NAMALWA (cell line): ENCODE measurements around the gene TSTD2.

Experiments
- DNase-seq: peaks from one replicate; pipeline ENCODE4 v3.0.0-alpha.2; 2015; ENCODE audit warnings: low spot score

TSTD2 gene

GRCh38 chr9:97562542-97562941 is 70.6 kb downstream of the TSTD2 start:
- no peak for DNase-seq

GRCh38 chr9:97561501-97561900 is 71.7 kb downstream of the TSTD2 start:
- no peak for DNase-seq

GRCh38 chr9:97560851-97561250 is 72.3 kb downstream of the TSTD2 start:
- no peak for DNase-seq

- DNase-seq, result no peak
Measured at GRCh38 chr9:97560154-97560553, 73.0 kb downstream of the TSTD2 start.

GRCh38 chr9:97559111-97559514 is 74.1 kb downstream of the TSTD2 start:
- no peak for DNase-seq

- DNase-seq, result no peak
Measured at GRCh38 chr9:97558701-97559101, 74.5 kb downstream of the TSTD2 start.

- no peak for DNase-seq
Measured at GRCh38 chr9:97557606-97558095, 75.5 kb downstream of the TSTD2 start.

- no peak for DNase-seq
Measured at GRCh38 chr9:97556721-97557605, 76.2 kb downstream of the TSTD2 start.

- DNase-seq, result no peak
Measured at GRCh38 chr9:97556036-97556720, 77.0 kb downstream of the TSTD2 start.

GRCh38 chr9:97555164-97555563 is 78.0 kb downstream of the TSTD2 start:
- no peak for DNase-seq

GRCh38 chr9:97554566-97555075 is 78.5 kb downstream of the TSTD2 start:
- DNase-seq, result no peak

- DNase-seq, result no peak
Measured at GRCh38 chr9:97553841-97554240, 79.3 kb downstream of the TSTD2 start.

- DNase-seq, result no peak
Measured at GRCh38 chr9:97553141-97553540, 80.0 kb downstream of the TSTD2 start.

- no peak for DNase-seq
Measured at GRCh38 chr9:97551308-97551707, 81.9 kb downstream of the TSTD2 start.

GRCh38 chr9:97550386-97550785 is 82.8 kb downstream of the TSTD2 start:
- DNase-seq, result no peak
